ENCODE measurements around the gene FOXP3. TPM values are rescaled to one million over a fixed set of nuclear protein-coding genes. Genes with fewer than 3 reads are reported as not detected.
A peak's percentile ranks its signal among the peaks of the same experiment; 100 is the strongest.

The FOXP3 gene
- total RNA-seq, 6 donors from 2014 or later: 0.23 to 0.54 TPM; not detected in 4

GRCh38 chrX:49242545-49243066 lies 21.9 kb downstream of the FOXP3 start:
- TF ChIP-seq POLR2A (IDR thresholded peaks at IDR 0.05): no peak
- no peak for TF ChIP-seq CTCF (IDR thresholded peaks at IDR 0.05)
- TF ChIP-seq POLR2AphosphoS5 (IDR thresholded peaks at IDR 0.05): no peak
- no peak for TF ChIP-seq EP300 (IDR thresholded peaks at IDR 0.05)
- no peak overlapping the region for H3K4me3 ChIP-seq
- peaks cover 0 to 41% (median 16%) of the 10 kb centered on the region in 4 donors for H3K36me3 ChIP-seq
- no peak for DNase-seq
- ATAC-seq (ENCODE audit: low FRiP score in 2 of 2): no peak
- no peak overlapping the region for H3K27ac ChIP-seq
- H3K27me3 ChIP-seq: no peaks in the 10 kb centered on the region
- no peaks in the 10 kb centered on the region for H3K4me1 ChIP-seq
- 85 to 94% methylated on average over 9 to 12 of the region's 12 CpGs for WGBS, 2 donors
- H3K9me3 ChIP-seq: no peaks in the 10 kb centered on the region

- ATAC-seq (ENCODE audit: low FRiP score in 2 of 2): no peak
- Histone ChIP-seq H3K27me3 (no peaks in the 10 kb centered on the region), H3K9me3 (no peaks in the 10 kb centered on the region), H3K4me3 (no peak overlapping the region), H3K4me1 (peaks cover 0 to 11% (median 0%) of the 10 kb centered on the region in 4 donors), H3K36me3 (peaks cover 0 to 13% (median 6%) of the 10 kb centered on the region in 4 donors), H3K27ac (no peak overlapping the region)
- WGBS, 2 donors: 76 to 92% methylated on average over 7 of the region's 7 CpGs
- no peak for DNase-seq
- TF ChIP-seq CTCF (IDR thresholded peaks at IDR 0.05) (no peak), POLR2A (IDR thresholded peaks at IDR 0.05) (no peak), EP300 (IDR thresholded peaks at IDR 0.05) (no peak), POLR2AphosphoS5 (IDR thresholded peaks at IDR 0.05) (no peak)
Measured at GRCh38 chrX:49238735-49239134, 25.8 kb downstream of the FOXP3 start.

- TF ChIP-seq CTCF (IDR thresholded peaks at IDR 0.05) (no peak), POLR2A (IDR thresholded peaks at IDR 0.05) (peak in 1 of 4 donors; percentile 32)
- DNase-seq (peak in 1 of 2 donors; percentile 51), ATAC-seq (ENCODE audit: low FRiP score in 2 of 2) (peak in 1 of 2 donors; percentile 64)
- Histone ChIP-seq H3K4me3 (no peak overlapping the region), H3K27me3 (no peaks in the 10 kb centered on the region), H3K4me1 (peaks cover 0 to 11% (median 0%) of the 10 kb centered on the region in 4 donors), H3K27ac (peak overlapping the region in 3 of 4 donors; percentile 18 to 63 (median 27)), H3K36me3 (no peaks in the 10 kb centered on the region), H3K9me3 (no peaks in the 10 kb centered on the region)
- 72 to 74% methylated on average over 4 to 9 of the region's 9 CpGs for WGBS, 2 donors
Measured at GRCh38 chrX:49237060-49237459, 27.4 kb downstream of the FOXP3 start.

GRCh38 chrX:49233887-49234555 lies 30.5 kb downstream of the FOXP3 start:
- no peak for ATAC-seq (ENCODE audit: low FRiP score in 2 of 2)

More at GRCh38 chrX:49233887-49234555, 30.5 kb downstream of the FOXP3 start:
- Histone ChIP-seq H3K27me3 (no peaks in the 10 kb centered on the region), H3K27ac (no peak overlapping the region), H3K36me3 (no peaks in the 10 kb centered on the region), H3K9me3 (peaks cover 0 to 5% (median 0%) of the 10 kb centered on the region in 4 donors), H3K4me3 (no peak overlapping the region), H3K4me1 (peaks cover 0 to 18% (median 0%) of the 10 kb centered on the region in 4 donors)
- peak in 1 of 2 donors; percentile 62 for DNase-seq
- 73 to 86% methylated on average over 13 to 53 of the region's 56 CpGs for WGBS, 2 donors
- TF ChIP-seq EP300 (IDR thresholded peaks at IDR 0.05): no peak
- no peak for TF ChIP-seq POLR2AphosphoS5 (IDR thresholded peaks at IDR 0.05)
- TF ChIP-seq POLR2A (IDR thresholded peaks at IDR 0.05): no peak
- TF ChIP-seq CTCF (IDR thresholded peaks at IDR 0.05): no peak

Measured in upper lobe of left lung (tissue), 6 donors.